Measurements from ENCODE around the gene TFB1M.

- no peak for TF ChIP-seq CTCF (IDR thresholded peaks at IDR 0.05)
- TF ChIP-seq EP300 (IDR thresholded peaks at IDR 0.05), result no peak
- TF ChIP-seq POLR2AphosphoS5 (IDR thresholded peaks at IDR 0.05), result peak in 1 of 4 donors; percentile 18
Measured at GRCh38 chr6:155315516-155315871, 1.2 kb upstream of the TFB1M start.
